ENCODE results near the gene MACROD2. TPM values are rescaled to one million over a fixed set of nuclear protein-coding genes. Genes with fewer than 3 reads are reported as not detected.

The MACROD2 gene
- polyA plus RNA-seq, 2 of the 4 experiments (the other 2 are of a cell fraction) = 0.96 to 1.3 TPM

DNA sequence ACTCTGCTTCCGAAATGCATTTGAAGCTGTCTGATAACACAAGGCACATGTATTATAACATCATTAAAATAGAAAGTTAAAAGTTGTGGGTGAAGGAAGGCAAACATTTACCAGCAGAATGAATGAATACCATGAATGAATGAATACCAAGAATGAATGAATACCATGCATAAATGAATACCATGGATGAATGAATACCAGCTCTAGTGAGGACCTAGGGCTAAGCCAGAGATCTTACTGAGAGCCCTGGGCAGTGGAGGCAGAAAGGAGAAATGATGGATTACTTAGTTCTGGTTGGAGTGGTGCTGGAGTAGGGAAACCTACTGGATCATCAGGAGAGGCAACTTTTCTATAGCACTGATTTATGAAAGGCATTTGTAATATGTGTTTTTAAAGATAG is 1579.9 kb downstream of the MACROD2 start (continued):
- TF ChIP-seq, protein P1, sequence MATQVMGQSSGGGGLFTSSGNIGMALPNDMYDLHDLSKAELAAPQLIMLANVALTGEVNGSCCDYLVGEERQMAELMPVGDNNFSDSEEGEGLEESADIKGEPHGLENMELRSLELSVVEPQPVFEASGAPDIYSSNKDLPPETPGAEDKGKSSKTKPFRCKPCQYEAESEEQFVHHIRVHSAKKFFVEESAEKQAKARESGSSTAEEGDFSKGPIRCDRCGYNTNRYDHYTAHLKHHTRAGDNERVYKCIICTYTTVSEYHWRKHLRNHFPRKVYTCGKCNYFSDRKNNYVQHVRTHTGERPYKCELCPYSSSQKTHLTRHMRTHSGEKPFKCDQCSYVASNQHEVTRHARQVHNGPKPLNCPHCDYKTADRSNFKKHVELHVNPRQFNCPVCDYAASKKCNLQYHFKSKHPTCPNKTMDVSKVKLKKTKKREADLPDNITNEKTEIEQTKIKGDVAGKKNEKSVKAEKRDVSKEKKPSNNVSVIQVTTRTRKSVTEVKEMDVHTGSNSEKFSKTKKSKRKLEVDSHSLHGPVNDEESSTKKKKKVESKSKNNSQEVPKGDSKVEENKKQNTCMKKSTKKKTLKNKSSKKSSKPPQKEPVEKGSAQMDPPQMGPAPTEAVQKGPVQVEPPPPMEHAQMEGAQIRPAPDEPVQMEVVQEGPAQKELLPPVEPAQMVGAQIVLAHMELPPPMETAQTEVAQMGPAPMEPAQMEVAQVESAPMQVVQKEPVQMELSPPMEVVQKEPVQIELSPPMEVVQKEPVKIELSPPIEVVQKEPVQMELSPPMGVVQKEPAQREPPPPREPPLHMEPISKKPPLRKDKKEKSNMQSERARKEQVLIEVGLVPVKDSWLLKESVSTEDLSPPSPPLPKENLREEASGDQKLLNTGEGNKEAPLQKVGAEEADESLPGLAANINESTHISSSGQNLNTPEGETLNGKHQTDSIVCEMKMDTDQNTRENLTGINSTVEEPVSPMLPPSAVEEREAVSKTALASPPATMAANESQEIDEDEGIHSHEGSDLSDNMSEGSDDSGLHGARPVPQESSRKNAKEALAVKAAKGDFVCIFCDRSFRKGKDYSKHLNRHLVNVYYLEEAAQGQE (IDR thresholded peaks at IDR 0.05) = no peak
- TF ChIP-seq KDM1A (IDR thresholded peaks at IDR 0.05; ENCODE audit: low read depth) = no peak
- TF ChIP-seq, protein P2, sequence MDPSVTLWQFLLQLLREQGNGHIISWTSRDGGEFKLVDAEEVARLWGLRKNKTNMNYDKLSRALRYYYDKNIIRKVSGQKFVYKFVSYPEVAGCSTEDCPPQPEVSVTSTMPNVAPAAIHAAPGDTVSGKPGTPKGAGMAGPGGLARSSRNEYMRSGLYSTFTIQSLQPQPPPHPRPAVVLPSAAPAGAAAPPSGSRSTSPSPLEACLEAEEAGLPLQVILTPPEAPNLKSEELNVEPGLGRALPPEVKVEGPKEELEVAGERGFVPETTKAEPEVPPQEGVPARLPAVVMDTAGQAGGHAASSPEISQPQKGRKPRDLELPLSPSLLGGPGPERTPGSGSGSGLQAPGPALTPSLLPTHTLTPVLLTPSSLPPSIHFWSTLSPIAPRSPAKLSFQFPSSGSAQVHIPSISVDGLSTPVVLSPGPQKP (IDR thresholded peaks at IDR 0.05; ENCODE audit: low read depth, low read length) = no peak
- TF ChIP-seq ATOH8 (CRISPR knock-in tag; IDR thresholded peaks at IDR 0.05; ENCODE audit: low read depth) = no peak

- POLR2A ChIA-PET = no interaction called here
Measured at GRCh38 chr20:15576411-15576810, 1581.1 kb downstream of the MACROD2 start.

GRCh38 chr20:15578113-15578512 is 1582.8 kb downstream of the MACROD2 start:
- CTCF ChIA-PET = no interaction called here
- POLR2A ChIA-PET = no interaction called here
- DNase-seq (ENCODE audit: low read depth in 1 of 2, low spot score in 1 of 2) (no peak), FAIRE-seq (no peak), ATAC-seq (no peak)
- H3K4me1 ChIP-seq = no peaks in the 10 kb centered on the region
- no peak overlapping the region for H3K27ac ChIP-seq
- 3% methylated on average over 3 of the region's 3 CpGs for WGBS (ENCODE audit: missing lambda C conversion rate)
- TF ChIP-seq SMC3 (IDR thresholded peaks at IDR 0.05) = no peak
- no peak for TF ChIP-seq HES2 (IDR thresholded peaks at IDR 0.05)
- no peak for TF ChIP-seq HOXA7 (CRISPR knock-in tag; IDR thresholded peaks at IDR 0.05)
- TF ChIP-seq PHF8 (IDR thresholded peaks at IDR 0.05; ENCODE audit: borderline replicate concordance, low read depth) = no peak
- no peak for TF ChIP-seq CBX8 (IDR thresholded peaks at IDR 0.05)
- no peak for TF ChIP-seq POLR2A (IDR thresholded peaks at IDR 0.05; ENCODE audit: low read length)
- no peak for TF ChIP-seq RNF2 (IDR thresholded peaks at IDR 0.05; ENCODE audit: borderline replicate concordance, low read depth)
- TF ChIP-seq SREBF2 (IDR thresholded peaks at IDR 0.05) = no peak
- no peak for TF ChIP-seq ZC3H11A (IDR thresholded peaks at IDR 0.05)
- no peak for TF ChIP-seq CHD4 (IDR thresholded peaks at IDR 0.05; ENCODE audit: borderline replicate concordance)
- no peak for TF ChIP-seq KDM5A (IDR thresholded peaks at IDR 0.05)
- no peak for TF ChIP-seq RFX5 (IDR thresholded peaks at IDR 0.05)
- no peak for TF ChIP-seq ZNF302 (CRISPR knock-in tag; IDR thresholded peaks at IDR 0.05)
- no peak for TF ChIP-seq FOSL2 (IDR thresholded peaks at IDR 0.05)
- no peak for TF ChIP-seq FOSL2 (CRISPR knock-in tag; IDR thresholded peaks at IDR 0.05)
- no peak for TF ChIP-seq FOXS1 (CRISPR knock-in tag; IDR thresholded peaks at IDR 0.05)
- no peak for TF ChIP-seq HDAC2 (IDR thresholded peaks at IDR 0.05)
- no peak for TF ChIP-seq GATA3 (IDR thresholded peaks at IDR 0.05; ENCODE audit: borderline replicate concordance)
- TF ChIP-seq MAZ (IDR thresholded peaks at IDR 0.05; ENCODE audit: borderline replicate concordance, low read depth, low read length) = no peak
- no peak overlapping the region for H3K4me2 ChIP-seq
- no peaks in the 10 kb centered on the region for H3K9me3 ChIP-seq
- H3K4me3 ChIP-seq = no peak overlapping the region

More at GRCh38 chr20:15576411-15576810, 1581.1 kb downstream of the MACROD2 start:
- no peaks in the 10 kb centered on the region for H3K4me1 ChIP-seq
- H3K4me3 ChIP-seq = no peak overlapping the region
- DNase-seq (ENCODE audit: low read depth in 1 of 2, low spot score in 1 of 2) (no peak), FAIRE-seq (no peak), ATAC-seq (no peak)
- no peak for TF ChIP-seq GATA3 (IDR thresholded peaks at IDR 0.05; ENCODE audit: borderline replicate concordance)
- no peak for TF ChIP-seq JUNB (IDR thresholded peaks at IDR 0.05)
- no peak for TF ChIP-seq ZFP36 (IDR thresholded peaks at IDR 0.05; ENCODE audit: borderline replicate concordance, partially characterized antibody)
- TF ChIP-seq EP300 (IDR thresholded peaks at IDR 0.05) = no peak
- H3K9me3 ChIP-seq = no peaks in the 10 kb centered on the region
- no peak overlapping the region for H3K27ac ChIP-seq
- H3K4me2 ChIP-seq = no peak overlapping the region
- CTCF ChIA-PET = interaction anchor here (0.6 to 1.1 kb wide), 2 partner anchors 39 to 40 kb away, joined by 3 read pairs; no protein-coding TSS in a partner anchor

Data from A549 (cell line).